Measurements from ENCODE around the gene POLA2.

- TF ChIP-seq, protein P1, sequence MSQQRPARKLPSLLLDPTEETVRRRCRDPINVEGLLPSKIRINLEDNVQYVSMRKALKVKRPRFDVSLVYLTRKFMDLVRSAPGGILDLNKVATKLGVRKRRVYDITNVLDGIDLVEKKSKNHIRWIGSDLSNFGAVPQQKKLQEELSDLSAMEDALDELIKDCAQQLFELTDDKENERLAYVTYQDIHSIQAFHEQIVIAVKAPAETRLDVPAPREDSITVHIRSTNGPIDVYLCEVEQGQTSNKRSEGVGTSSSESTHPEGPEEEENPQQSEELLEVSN (IDR thresholded peaks at IDR 0.05; ENCODE audit: borderline replicate concordance in 1 of 2, extremely low read depth in 1 of 2, insufficient read depth in 1 of 2, insufficient read length in 1 of 2, low read depth in 1 of 2, low read length in 1 of 2, poor library complexity in 1 of 2, severe bottlenecking in 1 of 2) = no peak
- TF ChIP-seq NFYB (IDR thresholded peaks at IDR 0.05; ENCODE audit: extremely low read depth, insufficient read length) (no peak), ZNF512 (tag; IDR thresholded peaks at IDR 0.05) (no peak), CREB1 (IDR thresholded peaks at IDR 0.05) (no peak), CREB1 (CRISPR knock-in tag; IDR thresholded peaks at IDR 0.05) (no peak), TAF1 (IDR thresholded peaks at IDR 0.05; ENCODE audit: control insufficient read depth, extremely low read depth, insufficient read depth, low read length, severe bottlenecking) (no peak)
- TF ChIP-seq, protein P2, sequence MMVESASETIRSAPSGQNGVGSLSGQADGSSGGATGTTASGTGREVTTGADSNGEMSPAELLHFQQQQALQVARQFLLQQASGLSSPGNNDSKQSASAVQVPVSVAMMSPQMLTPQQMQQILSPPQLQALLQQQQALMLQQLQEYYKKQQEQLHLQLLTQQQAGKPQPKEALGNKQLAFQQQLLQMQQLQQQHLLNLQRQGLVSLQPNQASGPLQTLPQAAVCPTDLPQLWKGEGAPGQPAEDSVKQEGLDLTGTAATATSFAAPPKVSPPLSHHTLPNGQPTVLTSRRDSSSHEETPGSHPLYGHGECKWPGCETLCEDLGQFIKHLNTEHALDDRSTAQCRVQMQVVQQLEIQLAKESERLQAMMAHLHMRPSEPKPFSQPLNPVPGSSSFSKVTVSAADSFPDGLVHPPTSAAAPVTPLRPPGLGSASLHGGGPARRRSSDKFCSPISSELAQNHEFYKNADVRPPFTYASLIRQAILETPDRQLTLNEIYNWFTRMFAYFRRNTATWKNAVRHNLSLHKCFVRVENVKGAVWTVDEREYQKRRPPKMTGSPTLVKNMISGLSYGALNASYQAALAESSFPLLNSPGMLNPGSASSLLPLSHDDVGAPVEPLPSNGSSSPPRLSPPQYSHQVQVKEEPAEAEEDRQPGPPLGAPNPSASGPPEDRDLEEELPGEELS (CRISPR knock-in tag; IDR thresholded peaks at IDR 0.05; ENCODE audit: borderline replicate concordance) = no peak
These were observed 33.9 kb upstream of the POLA2 start for GRCh38 chr11:65227879-65228278.
